ENCODE measurements around the gene ZMYND15.
"Not testable (repeated sequence)": the region's sequence is repeated elsewhere in the genome, so short reads cannot be mapped to it uniquely, and the experiment has no call there.

Gene ZMYND15, protein sequence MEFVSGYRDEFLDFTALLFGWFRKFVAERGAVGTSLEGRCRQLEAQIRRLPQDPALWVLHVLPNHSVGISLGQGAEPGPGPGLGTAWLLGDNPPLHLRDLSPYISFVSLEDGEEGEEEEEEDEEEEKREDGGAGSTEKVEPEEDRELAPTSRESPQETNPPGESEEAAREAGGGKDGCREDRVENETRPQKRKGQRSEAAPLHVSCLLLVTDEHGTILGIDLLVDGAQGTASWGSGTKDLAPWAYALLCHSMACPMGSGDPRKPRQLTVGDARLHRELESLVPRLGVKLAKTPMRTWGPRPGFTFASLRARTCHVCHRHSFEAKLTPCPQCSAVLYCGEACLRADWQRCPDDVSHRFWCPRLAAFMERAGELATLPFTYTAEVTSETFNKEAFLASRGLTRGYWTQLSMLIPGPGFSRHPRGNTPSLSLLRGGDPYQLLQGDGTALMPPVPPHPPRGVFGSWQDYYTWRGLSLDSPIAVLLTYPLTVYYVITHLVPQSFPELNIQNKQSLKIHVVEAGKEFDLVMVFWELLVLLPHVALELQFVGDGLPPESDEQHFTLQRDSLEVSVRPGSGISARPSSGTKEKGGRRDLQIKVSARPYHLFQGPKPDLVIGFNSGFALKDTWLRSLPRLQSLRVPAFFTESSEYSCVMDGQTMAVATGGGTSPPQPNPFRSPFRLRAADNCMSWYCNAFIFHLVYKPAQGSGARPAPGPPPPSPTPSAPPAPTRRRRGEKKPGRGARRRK

DNA sequence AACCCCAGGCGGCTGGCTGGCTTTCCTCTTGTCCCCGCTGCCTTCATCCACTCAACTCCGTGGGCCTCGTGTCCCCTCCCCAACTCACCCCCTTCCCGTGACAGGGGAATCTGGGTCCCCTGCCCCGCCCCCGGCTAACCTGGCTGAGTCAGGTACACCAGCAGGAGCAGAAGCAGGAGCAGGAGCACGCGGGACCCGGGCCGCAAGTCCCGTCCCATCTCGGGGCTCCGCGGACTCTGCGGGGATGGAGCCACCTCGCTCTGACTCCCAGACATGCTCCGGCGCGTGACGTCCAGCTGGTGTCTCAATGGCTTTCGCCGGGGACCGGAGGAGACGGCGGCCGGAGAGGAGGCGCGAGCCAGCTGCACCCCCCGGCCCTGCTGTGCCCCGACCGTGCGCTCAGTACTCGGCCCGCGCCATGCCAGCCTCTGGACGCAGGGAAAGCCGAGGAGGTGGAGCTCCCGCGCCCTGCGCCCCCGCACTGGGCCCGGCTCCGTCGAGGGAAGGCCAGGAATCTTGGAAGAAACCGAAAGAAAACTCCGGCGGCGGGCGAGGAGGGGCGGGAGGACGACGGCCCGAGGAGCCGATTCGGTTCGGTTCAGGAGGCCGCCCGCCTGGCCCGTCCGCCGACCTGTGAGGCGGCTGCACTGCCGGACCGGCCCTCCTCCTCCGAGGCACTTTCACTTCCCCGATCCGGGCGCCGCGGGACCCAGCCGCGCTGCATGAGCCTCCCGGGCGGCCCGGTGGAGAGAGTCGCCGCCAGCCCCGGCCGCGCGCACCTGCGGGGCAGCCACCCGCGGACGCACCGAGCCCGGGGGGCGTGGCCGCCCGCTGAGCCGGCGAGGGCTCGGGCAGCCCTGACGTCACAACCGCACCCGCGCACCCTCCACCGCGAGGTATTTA is at the start of gene ZMYND15, which contains the start of gene CXCL16:
ZMYND15 (plus strand) TSS at position 712 of the 903 bp plus-strand sequence. CDS start 716 bp downstream, outside the sequence.
CXCL16 (minus strand) TSS at position 807 of the 903 bp plus-strand sequence; CDS start at position 218, 589 bp downstream.
- DNase-seq, result peak; percentile 62

DNA sequence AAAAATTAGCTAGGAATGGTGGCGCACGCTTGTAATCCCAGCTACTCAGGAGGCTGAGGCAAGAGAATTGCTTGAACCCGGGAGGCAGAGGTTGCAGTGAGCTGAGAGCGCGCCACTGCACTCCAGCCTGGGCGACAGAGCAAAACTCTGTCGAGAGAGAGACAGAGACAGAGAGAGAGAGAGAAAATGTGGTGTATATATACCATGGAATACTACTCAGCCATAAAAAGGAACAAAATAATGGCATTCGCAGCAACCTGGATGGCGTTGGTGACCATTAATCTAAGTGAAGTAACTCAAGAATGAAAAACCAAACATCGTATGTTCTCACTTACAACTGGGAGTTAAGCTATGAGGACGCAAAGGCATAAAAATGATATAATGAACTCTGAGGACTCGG is 49.8 kb upstream of the ZMYND15 start:
- not testable (repeated sequence) for DNase-seq

DNA sequence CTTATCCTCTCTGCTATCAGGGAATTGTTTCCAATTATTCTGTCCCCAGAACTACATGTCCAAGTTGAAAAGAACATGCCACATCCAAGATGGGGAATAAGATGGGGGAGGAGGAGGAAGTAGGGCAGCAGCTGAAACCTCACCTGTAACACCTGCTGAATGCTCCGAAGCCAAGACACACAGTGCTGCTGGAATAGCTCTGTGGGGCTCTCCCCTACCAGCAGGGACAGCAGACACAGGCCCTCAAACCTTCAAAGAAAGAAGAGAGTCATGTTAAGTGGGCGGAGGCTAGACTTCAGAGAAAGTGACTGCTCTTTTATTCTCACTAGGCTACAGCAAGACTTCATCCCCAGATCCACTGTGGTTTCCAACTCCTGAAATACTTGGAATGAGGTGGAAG is 48.9 kb upstream of the ZMYND15 start:
- no peak for DNase-seq

DNA sequence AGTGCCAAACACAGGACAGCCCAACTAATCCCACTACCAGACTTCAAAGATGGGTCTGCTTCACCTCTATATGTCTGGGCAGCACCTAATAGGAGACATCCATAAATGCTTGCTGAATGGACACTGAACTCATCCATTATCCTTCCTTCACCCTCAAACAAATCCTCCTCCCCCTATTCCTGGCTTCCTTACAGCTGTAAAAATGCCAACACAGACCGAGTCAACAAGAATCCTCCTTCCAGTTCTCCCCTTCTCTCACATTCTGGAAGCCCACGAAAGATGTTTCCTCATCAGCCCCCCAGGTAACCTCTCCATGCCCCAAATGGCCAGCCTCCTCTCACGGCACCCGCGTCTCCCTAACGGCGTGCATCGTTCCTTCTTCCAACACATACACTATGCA is 47.9 kb upstream of the ZMYND15 start:
- DNase-seq, result no peak

DNA sequence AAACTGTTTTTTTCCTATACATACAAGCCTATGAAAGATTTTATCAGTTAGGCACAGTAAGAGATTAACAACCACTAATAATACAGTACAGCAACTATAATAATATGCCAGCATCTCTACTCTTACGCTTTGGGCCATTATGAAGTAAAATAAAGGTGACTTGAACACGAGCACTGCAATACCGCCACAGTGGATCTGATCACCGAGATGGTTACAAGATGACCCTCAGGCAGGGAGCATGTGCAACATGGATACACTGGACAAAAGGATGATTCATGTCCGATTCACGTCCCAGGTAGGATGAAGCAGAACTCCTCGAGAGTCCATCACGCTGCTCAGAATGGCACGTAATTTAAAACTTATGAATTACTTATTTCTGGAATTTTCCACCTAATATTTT is 46.2 kb upstream of the ZMYND15 start:
- no peak for DNase-seq

DNA sequence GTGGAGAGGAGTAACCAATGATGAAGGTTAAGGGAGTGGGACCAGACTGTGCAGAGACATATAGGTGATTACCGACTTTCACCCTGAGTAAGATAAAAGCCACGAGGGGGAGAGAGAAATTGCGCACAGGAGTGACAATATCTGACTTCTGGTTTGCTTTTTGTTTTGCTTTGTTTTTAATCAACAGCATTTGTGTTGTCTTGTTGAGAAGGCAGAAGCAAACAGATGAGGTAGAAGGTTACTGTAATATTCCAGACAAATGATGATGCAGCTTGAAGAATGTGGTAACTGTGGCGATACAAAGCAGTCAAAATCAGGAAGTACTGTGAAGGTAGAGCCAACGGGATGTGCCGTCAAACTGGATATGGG is 43.2 kb upstream of the ZMYND15 start:
- no peak for DNase-seq

DNA sequence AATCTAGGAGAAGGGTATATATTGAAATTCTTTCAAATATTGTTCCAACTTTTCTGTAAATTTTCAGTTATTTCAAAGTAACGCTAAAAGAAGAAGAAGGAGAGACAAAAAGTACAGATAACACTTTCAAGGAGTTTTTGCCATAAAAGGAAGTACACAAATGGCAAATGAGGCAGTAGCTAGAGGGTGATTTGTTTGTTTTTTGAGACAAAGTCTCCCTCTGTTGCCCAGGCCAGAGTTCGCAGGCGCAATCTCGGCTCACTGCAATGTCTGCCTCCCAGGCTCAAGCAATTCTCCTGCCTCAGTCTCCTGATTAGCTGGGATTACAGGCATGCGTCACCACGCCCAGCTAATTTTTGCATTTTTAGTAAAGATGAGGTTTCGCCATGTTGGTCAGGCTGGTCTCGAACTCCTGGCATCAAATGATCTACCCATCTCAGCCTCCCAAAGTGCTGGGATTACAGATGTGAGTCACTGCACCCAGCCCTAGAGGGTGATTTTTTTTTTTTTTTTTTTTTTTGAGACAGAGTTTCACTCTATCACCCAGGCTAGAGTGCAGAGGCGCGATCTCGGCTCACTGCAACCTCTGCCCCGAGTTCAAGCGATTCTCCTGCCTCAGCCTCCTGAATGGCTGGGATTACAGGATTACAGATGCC is 40.1 kb upstream of the ZMYND15 start:
- not testable (repeated sequence) for DNase-seq

DNA sequence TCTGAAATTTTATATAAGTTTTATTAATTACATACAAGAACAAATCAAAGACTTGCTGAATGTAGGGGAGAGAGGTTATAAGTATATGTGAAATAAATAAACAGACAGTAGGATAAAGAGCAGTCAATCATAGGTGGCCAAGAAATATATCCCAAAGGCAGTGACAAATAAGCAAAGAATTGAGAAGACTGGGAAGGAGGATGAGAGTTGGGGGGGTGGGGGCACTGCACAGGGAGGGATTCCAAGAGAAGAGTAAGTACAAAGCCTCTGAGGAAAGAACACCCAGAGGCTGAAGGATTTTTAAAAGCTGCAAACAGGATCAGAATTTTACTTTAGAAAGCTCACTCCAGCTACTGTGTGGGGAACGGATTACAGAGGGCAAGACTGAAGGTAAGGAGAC is 38.5 kb upstream of the ZMYND15 start:
- no peak for DNase-seq

DNA sequence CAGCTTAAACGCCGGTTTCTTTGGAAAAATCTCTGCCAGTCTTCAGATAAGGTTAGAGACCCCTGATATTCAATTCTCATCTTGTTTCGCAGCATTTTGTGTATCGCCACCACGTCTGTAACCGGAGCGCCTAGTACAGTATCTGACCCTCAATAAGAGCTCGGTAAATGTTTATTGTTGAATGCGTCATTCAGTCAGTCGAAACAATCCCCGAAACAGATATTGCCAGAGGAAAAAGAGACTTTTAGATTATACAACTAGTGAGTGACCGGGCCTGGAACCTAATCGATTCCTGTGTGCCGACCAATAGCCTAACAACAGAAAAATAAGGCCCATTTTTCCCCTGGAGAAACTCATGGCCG is 36.3 kb upstream of the ZMYND15 start:
- DNase-seq, result no peak

DNA sequence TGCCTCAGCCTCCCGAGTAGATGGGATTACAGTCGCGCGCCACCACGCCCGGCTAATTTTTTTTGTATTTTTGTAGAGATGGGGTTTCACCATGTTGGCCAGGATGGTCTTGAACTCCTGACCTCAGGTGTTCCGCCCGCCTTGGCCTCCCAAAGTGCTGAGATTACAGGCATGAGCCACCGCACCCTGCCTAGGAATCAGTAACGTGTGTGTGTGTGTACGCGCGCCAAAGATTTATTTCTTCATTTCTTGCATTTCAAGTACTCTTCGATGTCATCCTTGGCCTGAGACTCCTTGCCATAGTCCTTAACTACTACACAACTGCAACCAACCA is 35.1 kb upstream of the ZMYND15 start:
- DNase-seq, result not testable (repeated sequence)

DNA sequence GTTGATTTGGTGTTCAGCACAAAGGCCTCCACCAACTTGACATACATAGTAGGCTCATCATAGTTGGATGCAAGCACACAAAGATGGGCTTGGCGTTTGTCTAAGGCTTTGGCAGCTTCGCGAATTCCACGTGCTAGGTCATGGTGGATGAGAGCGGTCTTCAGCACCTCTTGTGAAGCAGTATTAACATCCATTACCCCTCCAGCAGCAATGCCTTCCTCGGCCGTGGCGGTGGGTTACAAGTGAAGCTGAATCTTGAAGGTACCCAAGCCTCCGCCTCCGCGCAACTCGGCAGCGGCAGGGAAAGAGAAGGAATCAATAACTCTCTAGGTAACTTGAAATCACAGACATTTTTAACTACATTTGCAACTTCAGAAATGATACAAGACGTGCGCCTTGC is 34.6 kb upstream of the ZMYND15 start:
- no peak for DNase-seq

DNA sequence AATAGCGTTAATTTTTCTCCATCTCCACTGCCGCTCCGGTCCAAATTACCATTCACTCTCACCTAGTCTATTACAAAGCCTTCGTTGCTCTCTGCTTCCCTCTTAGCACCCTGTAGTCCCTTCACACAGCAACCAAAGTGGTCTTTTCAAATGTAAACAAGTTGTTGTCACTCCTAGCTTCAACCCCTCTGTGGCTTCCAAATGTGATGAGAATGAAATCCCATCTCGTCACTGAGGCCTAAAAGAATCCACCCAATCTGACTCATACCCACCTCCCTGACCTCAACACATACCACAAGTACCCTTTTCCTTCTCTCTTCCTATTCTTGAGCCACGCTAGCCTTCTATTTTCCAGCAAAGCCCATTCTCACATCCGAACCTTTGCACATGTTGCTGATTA is 33.5 kb upstream of the ZMYND15 start:
- no peak for DNase-seq

DNA sequence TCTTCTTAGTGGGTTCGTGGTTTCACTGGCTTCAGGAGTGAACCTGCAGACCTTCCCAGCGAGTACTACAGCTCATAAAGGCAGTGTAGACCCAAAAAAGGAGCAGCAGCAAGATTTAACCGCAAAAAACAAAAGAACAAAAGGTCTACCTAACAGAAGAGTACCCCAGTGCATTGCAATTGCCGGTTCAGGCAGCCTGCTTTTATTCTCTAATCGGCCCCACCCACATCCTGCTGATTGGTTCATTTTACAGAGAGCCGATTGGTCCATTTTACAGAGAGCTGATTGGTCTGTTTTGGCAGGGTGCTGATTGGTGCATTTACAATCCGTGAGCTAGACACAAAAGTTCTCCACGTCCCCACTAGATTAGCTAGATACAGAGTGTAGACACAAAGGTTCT is 31.2 kb upstream of the ZMYND15 start:
- peak; percentile 44 for DNase-seq

DNA sequence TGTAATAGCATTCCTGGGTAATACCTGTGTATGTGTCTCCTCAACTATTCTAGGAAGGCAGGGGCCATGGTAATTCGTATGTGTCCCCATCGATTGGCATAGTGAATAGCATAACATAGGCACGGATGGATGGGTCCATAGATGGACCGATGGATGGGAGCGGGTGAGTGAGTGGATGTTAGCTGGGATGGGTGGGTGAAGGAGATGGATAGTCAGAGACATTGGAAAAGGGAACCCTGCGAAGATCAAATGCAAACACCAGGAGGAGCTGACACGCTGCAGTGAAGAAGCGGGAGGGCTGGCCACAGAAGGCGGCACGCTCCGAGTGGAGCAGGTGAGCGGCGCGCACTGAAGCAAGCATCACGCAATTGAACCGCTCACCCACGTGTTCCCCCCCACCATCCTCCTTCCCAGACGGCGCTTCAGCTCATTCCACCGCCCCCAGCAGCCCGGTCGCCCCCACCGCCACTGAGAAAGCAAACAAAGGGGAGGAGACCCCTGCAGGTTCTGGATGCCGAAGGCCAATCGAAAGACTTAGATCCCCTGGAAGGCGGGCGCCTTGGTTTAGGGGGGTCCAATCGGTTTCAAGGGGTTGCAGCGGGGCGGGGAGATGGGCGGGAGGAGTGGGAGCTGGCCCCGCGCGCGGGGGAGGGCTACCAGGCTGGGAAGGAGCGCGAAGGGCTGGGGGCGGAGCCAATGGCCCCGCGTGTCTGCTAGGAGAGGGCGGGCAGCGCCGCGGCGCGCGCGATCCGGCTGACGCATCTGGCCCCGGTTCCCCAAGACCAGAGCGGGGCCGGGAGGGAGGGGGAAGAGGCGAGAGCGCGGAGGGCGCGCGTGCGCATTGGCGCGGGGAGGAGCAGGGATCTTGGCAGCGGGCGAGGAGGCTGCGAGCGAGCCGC is 29.6 kb upstream of the ZMYND15 start, which contains the start of gene ARRB2:
ARRB2 (plus strand) TSS at position 839 of the 899 bp plus-strand sequence. CDS start 90 bp downstream, outside the sequence.
- peak; percentile 98 for DNase-seq

DNA sequence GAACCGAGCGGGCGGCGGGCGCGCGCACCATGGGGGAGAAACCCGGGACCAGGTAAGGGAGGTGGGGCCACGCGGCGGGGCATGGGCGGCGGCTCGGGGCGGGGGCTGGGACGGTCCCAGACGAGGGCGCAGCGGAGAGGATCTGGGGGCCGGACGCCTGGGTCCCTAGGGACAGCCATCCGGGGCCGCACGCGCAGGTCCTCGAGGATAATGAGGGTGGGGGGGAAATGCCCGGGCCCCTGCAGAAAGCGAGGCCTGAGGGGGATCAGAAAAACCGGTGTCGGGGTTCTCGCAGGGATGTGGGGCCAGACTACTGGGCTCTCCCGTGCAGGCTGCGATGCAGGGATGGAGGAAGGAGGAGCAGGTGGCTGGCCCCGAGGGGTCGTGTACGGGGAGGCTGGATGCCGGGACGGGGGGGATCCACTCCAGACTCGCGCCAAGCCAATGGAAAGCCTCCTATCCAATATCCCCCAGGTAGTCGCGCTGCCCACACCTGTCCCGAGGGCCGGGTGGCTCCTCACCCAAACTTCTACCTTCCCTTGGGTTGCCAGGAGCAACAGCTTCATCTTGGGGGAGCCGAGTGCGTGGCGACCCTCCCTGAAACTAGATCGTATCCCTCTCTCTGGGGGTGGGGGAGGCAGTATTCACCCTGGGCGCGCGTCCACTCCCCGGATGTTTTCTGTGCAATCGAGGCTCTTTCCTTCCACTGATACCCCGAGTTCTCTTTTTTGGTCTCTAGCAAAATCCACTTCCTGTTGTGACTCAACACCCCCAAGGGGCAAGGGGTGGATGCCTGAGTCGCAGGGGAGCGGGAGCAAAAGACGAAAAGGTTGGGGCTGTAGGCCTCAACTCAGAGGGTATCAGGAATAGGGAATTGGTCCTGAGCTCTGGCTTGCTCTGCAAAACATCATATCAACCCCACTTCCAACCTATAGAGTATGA is 28.7 kb upstream of the ZMYND15 start:
- DNase-seq, result peak; percentile 47

DNA sequence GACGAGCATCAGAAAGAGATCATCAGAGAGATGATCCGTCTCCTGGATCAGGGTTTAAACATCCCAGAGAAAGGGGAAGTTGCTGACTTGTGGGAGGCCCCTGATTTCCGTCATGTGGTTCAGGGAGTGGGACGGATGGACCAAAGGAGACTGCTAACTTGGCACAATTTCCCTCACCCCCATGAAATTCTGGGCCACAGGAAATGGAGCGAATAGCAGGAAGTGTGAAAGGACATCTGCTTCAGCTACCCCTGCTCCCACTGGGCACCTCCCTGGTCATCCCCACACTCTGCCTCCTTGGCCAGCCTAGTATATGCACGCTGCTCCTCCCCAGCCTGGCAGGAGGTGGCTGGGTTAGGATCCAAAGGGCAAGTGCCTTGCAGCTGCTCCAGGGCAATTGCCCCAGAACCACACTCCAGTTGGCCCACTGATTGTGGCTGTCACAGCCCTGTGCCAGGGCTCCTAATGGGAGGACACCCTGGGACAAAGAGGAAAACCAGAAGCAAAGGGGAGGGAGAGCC is 27.9 kb upstream of the ZMYND15 start:
- DNase-seq, result no peak

DNA sequence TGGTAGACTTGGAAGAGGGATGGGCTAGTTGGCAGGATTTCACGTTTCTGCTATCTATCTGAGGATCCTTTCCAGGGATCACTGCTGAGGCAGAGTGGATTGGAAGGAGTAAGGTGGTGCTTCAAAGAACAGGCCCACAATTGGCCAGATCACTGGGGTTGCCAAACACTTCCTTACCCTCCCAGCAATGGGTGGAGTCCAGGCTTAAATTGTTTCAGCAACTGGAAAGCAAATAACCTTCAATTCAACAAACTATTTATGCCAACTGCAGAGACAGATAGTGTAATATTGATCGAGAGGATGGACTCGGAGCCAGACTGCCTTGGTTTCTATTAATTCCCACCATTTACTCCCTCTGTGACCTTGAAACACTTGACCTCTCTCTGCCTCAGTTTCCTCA is 27.1 kb upstream of the ZMYND15 start:
- no peak for DNase-seq

DNA sequence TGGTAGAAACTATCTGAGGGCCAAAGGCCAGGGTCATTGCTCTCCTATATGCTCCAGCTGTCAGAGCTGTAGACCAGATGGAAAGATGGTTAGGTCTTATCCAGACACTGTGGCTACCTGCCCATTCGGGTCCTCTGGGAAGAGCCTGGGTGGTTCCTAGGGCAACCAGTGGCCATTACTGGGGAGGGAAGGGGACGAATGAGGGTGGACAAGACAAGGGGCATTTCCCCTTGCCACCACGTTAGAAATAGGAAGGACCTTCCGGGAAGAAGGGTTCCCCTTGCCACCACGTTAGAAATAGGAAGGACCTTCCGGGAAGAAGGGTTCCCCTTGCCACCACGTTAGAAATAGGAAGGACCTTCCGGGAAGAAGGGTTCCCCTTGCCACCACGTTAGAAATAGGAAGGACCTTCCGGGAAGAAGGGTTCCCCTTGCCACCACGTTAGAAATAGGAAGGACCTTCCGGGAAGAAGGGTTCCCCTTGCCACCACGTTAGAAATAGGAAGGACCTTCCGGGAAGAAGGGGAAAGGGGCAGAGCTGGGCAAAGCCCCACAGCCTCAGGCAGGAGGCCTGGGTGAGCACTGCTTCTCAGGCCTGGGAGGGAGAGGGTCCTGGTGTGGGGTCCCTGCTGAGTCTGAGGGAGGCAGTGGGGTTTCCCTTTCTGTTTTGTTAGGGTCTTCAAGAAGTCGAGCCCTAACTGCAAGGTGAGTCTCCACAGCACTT is 25.1 kb upstream of the ZMYND15 start:
- DNase-seq, result not testable (repeated sequence)

DNA sequence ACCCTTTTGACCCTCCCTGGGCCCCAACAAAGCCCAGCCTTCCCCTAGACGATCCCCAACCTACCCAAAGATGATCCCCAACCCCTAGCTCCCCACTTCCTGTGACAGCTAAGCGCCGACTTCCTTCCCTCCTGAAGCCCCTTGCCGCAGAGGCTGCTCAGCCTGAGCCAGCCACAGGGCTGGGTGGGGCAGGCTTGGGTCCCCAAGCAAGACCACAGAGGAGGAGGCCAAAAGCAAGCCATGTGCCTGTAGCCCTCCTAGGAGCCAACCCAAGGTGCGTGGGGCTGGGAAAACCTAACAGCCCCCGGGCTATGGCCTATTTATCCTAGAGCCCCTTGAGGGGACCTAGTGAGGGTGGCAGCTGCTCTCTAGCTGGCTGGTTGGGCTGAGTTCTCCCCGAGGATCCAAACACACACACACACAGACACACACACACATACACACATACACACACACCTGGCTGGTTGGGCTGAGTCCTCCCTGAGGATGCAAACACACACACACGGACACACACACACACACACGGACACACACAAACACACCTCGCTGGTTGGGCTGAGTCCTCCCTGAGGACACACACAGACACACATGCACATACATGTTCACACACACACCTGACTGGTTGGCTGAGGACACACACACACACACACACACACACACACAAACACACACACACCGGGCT is 24.4 kb upstream of the ZMYND15 start:
- peak; percentile 50 for DNase-seq

All from activated naive CD4-positive, alpha-beta T cell treated with Interleukin-2 at 50 U/mL for 16 hours (primary cell).